ENCODE measurements around the gene LPAR2.
"Not testable (repeated sequence)": the region's sequence is repeated elsewhere in the genome, so short reads cannot be mapped to it uniquely, and the experiment has no call there.

Gene LPAR2

DNA sequence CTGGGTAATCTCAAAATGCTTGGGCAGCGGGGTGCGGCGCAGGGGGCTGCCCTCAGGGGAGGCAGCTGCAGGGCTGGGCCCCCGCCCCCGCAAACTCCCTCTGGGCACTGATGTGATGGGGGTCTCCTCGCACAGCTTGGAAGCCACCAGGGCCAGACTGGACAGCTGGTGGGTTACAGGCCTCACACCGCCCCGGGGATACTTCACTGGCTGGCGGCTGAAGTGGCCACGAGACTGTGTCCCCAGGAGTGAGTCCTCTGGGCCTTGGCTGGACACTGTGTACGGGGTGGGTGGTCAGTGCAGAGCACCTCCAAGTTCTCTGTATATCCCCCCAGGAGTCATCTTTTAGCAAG lies 2.0 kb upstream of the LPAR2 start:
- DNase-seq: no peak

- peak; percentile 84 for DNase-seq
Measured at GRCh38 chr19:19628501-19629134, 598 bp upstream of the LPAR2 start.

DNA sequence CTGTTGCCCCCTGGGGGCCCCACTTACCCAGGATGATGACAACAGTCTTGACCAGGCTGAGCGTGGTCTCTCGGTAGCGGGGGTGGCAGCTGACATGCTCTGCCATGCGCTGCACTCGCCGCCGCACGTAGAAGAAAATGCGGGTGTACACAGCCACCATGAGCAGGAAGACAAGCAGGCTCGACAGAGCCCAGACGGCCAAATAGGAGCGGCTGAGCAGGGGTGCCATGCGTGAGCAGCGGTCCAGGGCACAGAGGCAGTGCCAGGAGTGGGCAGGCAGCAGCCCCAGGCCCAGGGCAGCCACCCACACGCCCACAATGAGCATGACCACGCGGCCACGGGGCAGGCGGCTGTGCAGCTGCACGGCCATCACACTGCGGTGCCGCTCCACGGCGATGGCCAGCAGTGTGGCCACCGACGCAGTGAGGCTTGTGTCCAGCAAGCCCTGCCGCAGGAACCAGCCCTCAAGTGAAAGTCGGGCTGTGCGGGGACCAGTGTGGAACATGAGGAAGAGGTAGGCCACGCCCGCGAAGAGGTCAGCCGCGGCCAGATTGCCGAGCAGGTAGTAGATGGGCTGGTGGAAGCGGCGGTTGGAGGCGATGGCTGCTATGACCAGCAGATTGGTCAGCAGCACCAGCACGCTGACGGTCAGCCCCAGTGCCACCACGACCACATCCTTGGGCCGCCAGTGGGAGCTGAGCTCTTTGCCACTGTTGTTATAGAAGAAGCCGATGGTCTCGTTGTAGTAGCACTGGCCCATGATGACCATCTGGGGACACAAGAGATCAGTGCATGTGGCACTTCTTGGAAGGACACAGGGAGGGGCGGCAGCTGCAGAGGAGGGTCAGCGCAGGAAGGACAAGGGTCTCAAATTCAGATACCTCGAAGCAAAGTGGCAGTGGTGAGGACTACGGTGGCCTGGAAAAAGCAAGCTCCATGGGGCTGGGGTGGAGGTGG lies 1.2 kb downstream of the LPAR2 start:
- DNase-seq: no peak

- no peak for DNase-seq
Measured at GRCh38 chr19:19624032-19624570, 3.9 kb downstream of the LPAR2 start.

- DNase-seq: no peak
Measured at GRCh38 chr19:19623383-19623782, 4.6 kb downstream of the LPAR2 start.

DNA sequence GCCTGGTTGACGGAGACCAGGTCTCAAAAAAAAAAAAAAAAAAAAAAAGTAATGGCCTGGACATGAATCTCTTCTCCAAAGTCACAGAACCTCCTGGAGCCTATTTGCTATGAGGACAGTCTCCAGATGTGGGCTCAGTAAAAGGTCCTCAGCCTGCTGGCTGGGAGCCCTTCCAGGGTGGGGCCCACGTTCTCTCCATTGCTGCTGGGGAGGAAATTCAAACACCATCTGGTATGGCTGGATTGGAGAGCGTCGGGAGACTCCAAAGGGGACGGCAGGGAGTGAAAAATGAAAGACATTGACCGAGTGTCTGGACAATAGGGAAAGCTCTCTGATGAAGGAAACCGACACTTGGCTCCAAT lies 8.2 kb downstream of the LPAR2 start:
- DNase-seq: no peak

GRCh38 chr19:19619181-19619848 lies 8.7 kb downstream of the LPAR2 start:
- DNase-seq: no peak

GRCh38 chr19:19618219-19619051 lies 9.6 kb downstream of the LPAR2 start, which contains the start of gene PBX4:
Gene PBX4 (minus strand): TSS chr19:19618687. CDS start chr19:19618629, 58 bp downstream.
- peak; percentile 99 for DNase-seq

- no peak for DNase-seq
Measured at GRCh38 chr19:19615086-19615485, 12.9 kb downstream of the LPAR2 start.

DNA sequence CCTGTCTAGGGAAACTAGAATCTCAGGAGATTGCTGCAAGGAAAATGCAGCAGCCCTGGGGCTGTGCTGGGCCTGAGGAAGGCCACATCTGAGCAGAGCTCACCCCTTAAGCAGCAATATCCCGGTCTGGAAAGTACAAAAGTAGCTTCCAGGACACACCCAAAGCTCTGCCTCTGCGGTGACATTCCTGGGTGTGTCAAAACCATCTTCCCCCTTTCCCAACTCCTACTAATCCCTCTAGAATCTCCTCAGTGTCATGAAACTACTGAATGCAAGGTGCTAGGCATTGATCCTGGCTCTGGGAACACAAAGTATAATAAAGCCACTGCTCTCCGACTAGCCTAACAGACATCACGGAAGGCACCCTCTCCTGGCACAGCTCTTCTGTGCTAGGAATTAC lies 14.5 kb downstream of the LPAR2 start:
- DNase-seq: no peak

DNA sequence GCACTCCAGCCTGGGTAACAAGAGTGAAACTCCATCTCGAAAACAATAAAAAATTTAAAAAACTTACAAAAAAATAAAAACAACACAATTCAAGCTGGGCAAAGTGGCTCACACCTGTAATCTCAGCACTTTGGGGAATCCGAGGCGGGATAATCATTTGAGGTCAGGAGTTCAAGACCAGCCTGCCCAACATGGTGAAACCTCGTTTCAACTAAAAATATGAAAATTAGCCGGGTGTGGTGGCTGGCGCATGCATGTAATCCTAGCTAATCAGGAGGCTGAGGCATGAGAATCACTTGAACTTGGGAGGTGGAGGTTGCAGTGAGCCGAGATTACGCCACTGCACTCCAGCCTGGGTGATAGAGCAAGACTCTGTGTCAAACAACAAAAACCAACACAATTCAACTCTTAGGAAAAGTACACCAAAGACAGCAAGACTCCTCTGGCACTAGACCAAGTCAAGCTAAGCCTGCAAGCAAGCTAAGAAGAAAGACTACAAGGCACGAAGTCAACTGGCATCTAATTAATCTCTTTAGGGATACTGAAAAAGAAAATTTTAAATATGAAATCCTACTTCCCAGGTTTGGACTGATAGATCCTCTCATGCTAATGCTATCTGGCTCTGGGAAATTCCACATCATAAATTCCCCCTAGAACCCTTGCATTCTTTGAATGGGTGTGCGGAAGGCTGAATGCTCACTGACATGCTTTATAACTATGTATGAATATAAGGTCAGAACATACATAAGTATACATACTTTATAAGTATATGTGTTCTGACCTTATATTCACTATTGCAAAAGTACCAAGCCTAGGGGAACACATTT lies 17.4 kb downstream of the LPAR2 start:
- no peak for DNase-seq

- DNase-seq: not testable (repeated sequence)
Measured at GRCh38 chr19:19606686-19607085, 21.3 kb downstream of the LPAR2 start.

- DNase-seq: no peak
Measured at GRCh38 chr19:19606021-19606420, 22.0 kb downstream of the LPAR2 start.

GRCh38 chr19:19602713-19603324 lies 25.2 kb downstream of the LPAR2 start:
- DNase-seq: no peak

- no peak for DNase-seq
Measured at GRCh38 chr19:19602136-19602712, 25.8 kb downstream of the LPAR2 start.

DNA sequence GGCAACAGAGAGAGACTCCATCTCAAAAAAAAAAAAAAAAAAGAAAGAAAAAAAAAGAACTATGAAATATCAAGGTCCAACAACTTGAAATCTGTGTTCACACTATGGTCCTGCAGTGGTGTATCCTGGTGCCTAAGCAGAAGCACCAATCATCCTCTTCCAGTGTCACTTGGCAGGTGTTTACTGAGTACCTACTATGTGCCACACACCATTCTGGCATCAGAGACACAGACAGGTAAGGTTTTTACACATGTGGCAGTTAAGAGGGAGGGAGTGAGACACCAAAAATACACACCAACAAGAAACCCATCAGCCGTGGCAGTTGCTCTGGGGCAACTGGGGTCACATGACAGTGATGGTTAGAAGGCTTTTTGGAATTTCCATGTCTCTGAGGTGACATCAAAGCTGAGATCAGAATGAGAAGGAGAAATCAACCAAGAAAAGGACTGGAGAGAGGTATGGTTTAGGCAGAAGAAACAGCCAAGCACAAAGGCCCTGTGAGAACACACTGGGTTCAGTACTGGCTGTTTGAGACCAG lies 27.2 kb downstream of the LPAR2 start:
- no peak for DNase-seq

DNA sequence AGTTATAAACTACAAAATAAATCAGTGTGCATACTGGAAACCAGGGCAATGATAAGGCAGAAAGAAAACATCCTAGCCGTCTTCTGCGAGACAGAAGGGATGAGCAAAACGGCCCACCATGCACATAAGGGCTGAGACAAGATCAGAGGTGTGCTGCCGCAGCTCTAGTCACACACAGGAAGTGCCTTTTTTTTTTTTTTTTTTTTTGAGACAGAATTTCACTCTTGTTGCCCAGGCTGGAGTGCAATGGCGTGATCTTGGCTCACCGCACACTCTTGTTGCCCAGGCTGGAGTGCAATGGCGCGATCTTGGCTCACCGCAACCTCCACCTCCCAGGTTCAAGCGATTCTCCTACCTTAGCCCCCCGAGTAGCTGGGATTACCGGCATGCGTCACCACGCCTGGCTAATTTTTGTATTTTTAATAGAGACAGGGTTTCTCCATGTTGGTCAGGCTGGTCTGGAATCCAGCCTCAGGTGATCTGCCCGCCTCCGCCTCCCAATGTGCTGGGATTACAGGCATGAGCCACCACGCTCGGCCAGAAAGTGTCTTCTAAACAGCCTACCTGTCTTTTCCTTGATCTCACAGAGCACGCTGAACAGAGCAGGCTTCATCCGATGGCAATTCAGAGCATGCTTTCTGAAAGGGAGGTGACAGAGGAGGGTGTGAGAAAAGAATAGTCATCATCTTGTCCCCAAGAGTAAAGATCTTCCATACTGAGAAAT lies 29.1 kb downstream of the LPAR2 start:
- peak; percentile 86 for DNase-seq

- DNase-seq: no peak
Measured at GRCh38 chr19:19597809-19598306, 30.2 kb downstream of the LPAR2 start.

DNA sequence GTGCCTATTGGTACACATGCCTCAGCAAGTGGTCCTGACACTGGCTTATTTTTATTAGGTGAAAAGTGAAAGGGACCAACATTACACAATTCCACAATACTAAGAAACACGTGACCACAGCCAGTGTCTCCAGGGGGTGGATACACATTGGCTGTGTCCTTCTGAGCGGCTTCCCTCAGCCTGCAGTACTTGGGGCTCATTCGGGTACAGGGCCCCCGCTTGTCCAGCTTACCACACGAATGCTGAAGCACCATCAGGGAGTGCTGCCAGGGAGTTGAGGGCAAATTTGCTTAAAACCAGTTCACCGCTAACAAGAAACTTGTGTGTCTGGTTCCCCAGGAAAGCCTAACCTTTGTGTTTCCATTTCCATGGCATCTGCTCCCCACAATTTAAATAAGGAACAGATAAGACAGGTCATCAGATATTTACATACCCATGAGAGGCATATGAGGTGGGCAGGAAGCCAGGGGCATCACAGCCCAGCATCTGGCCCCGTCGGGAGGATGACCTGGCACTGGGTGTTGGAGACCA lies 32.8 kb downstream of the LPAR2 start:
- no peak for DNase-seq

Measured in activated CD8-positive, alpha-beta memory T cell treated with anti-CD3 and anti-CD28 coated beads for 24 hours (primary cell).